IMR-90 (cell line): ENCODE measurements around the gene CPSF7. TPM values are rescaled to one million over a fixed set of nuclear protein-coding genes. Genes with fewer than 3 reads are reported as not detected.

Experiments used
- ATAC-seq: fragments of 200-7000 bp; cut with Tn5 transposase; 2 replicates; pipeline ENCODE4 v1.9.1; 2020; ENCODE audit warnings: low read depth, mild to moderate bottlenecking, moderate library complexity
- BruUV-seq: library from RNA; stranded (reverse); fragments of 400-500 nt; replicated peaks from 2 replicates; lab custom pipeline; 2021; lab: Mats Ljungman, UMichigan
- CTCF ChIA-PET: fragments of 300-600 bp; formaldehyde crosslinking; extraction: SDS; loops from one replicate; lab custom pipeline; 2021; ENCODE audit warnings: antibody characterized with exemption; lab: Yijun Ruan, JAX
- POLR2A ChIA-PET: fragments of 300-600 bp; sonication (Branson Sonifier 250); formaldehyde crosslinking; loops from one replicate; lab custom pipeline; 2022; ENCODE audit warnings: antibody characterized with exemption; ENCODE audit not compliant: unreplicated experiment; lab: Charles Lee
- DNase-seq: peaks from one replicate; pipeline ENCODE4 v3.0.0; 2013
- H2AFZ ChIP-seq: replicated peaks from 2 replicates; pipeline ENCODE3; 2013; ENCODE audit warnings: low read length, mild to moderate bottlenecking; ENCODE audit not compliant: poor library complexity
- H2AK5ac ChIP-seq: 2 replicates; pipeline ENCODE4 v1.6.1; 2013; ENCODE audit warnings: low read depth, low read length, inconsistent platforms
- H2AK9ac ChIP-seq: replicated peaks from 2 replicates; pipeline ENCODE3; 2013; ENCODE audit warnings: mild to moderate bottlenecking, low read depth, low read length, moderate library complexity; ENCODE audit not compliant: poor library complexity
- H2BK120ac ChIP-seq: 2 replicates; pipeline ENCODE4 v1.6.1; 2013; ENCODE audit warnings: low read depth, low read length, inconsistent platforms
- H2BK15ac ChIP-seq: 3 replicates; pipeline ENCODE4 v1.6.1; 2013; ENCODE audit warnings: low read depth, low read length, inconsistent platforms
- H2BK20ac ChIP-seq: 2 replicates; pipeline ENCODE4 v1.6.1; 2013; ENCODE audit warnings: low read depth, mild to moderate bottlenecking, inconsistent platforms, low read length, moderate library complexity
- H2BK5ac ChIP-seq: 2 replicates; pipeline ENCODE4 v1.6.1; 2013; ENCODE audit warnings: mild to moderate bottlenecking, low read depth, low read length, inconsistent platforms; ENCODE audit not compliant: poor library complexity, severe bottlenecking
- H3K14ac ChIP-seq: replicated peaks from 2 replicates; pipeline ENCODE4 v1.6.1; 2013; ENCODE audit warnings: low read depth, low read length, inconsistent platforms
- H3K18ac ChIP-seq: 2 replicates; pipeline ENCODE4 v1.6.1; 2013; ENCODE audit warnings: low read depth, low read length, control low read depth
- H3K23ac ChIP-seq: 2 replicates; pipeline ENCODE4 v1.6.1; 2013; ENCODE audit warnings: low read depth, low read length, inconsistent platforms
- H3K27ac ChIP-seq: 2 replicates; pipeline ENCODE4 v1.5.1; 2013; ENCODE audit warnings: mild to moderate bottlenecking, control low read depth, low read length; ENCODE audit not compliant: insufficient read depth
- H3K27me3 ChIP-seq: 2 replicates; pipeline ENCODE4 v1.6.1; 2013; ENCODE audit warnings: low read length; ENCODE audit not compliant: control insufficient read depth, insufficient read depth
- H3K36me3 ChIP-seq: 2 replicates; pipeline ENCODE4 v1.6.1; 2013; ENCODE audit warnings: low read length, mixed read lengths; ENCODE audit not compliant: control insufficient read depth, insufficient read depth
- H3K4ac ChIP-seq: 2 replicates; pipeline ENCODE4 v1.6.1; 2013; ENCODE audit warnings: low read depth, low read length, inconsistent platforms
- H3K4me1 ChIP-seq: 2 replicates; pipeline ENCODE4 v1.6.1; 2013; ENCODE audit warnings: low read length, mixed read lengths; ENCODE audit not compliant: control insufficient read depth, insufficient read depth
- H3K4me2 ChIP-seq: 2 replicates; pipeline ENCODE4 v1.6.1; 2013; ENCODE audit warnings: low read depth, mild to moderate bottlenecking, control low read depth, low read length, moderate library complexity
- H3K4me3 ChIP-seq: 2 replicates; pipeline ENCODE4 v1.5.1; 2013; ENCODE audit warnings: low read depth, mild to moderate bottlenecking, control low read depth, low read length, moderate library complexity; ENCODE audit not compliant: insufficient read depth
- H3K56ac ChIP-seq: 2 replicates; pipeline ENCODE4 v1.6.1; 2013; ENCODE audit warnings: low read length, inconsistent platforms; ENCODE audit not compliant: insufficient read depth; ENCODE audit errors: extremely low read depth
- H3K79me1 ChIP-seq, 2 experiments: 2 replicates each; pipeline ENCODE4 v1.6.1; 2013; ENCODE audit warnings: low read length in 2 of 2, inconsistent platforms in 1 of 2, low read depth in 1 of 2
- H3K9ac ChIP-seq: 2 replicates; pipeline ENCODE4 v1.6.1; 2013; ENCODE audit warnings: low read depth, low read length, control low read depth
- H3K9me1 ChIP-seq: 2 replicates; pipeline ENCODE4 v1.6.1; 2013; ENCODE audit warnings: low read length, inconsistent platforms; ENCODE audit not compliant: insufficient read depth
- H3K9me3 ChIP-seq: 2 replicates; pipeline ENCODE4 v1.6.1; 2013; ENCODE audit warnings: low read length; ENCODE audit not compliant: control insufficient read depth, insufficient read depth
- H4K20me1 ChIP-seq: 2 replicates; pipeline ENCODE4 v1.6.1; 2013; ENCODE audit warnings: low read length, inconsistent platforms; ENCODE audit not compliant: insufficient read depth
- H4K5ac ChIP-seq: 2 replicates; pipeline ENCODE4 v1.6.1; 2013; ENCODE audit warnings: mild to moderate bottlenecking, low read depth, low read length, control low read depth
- H4K8ac ChIP-seq, 2 experiments: 2 replicates each; pipeline ENCODE4 v1.6.1; 2013; ENCODE audit warnings: low read depth in 2 of 2, low read length in 2 of 2, control low read depth in 1 of 2, inconsistent platforms in 1 of 2
- H4K91ac ChIP-seq: 2 replicates; pipeline ENCODE4 v1.6.1; 2013; ENCODE audit warnings: low read depth, low read length, inconsistent platforms; ENCODE audit not compliant: insufficient read depth
- BHLHE40 ChIP-seq: fragments of 150-350 bp; IDR thresholded peaks from 2 replicates; pipeline ENCODE4 v1.6.1; 2016; ENCODE audit warnings: mild to moderate bottlenecking, low read depth, low read length
- CEBPB ChIP-seq: IDR thresholded peaks from 2 replicates; pipeline ENCODE4 v1.6.1; 2012; ENCODE audit warnings: low read depth, low read length, improper control_type of control experiment
- CHD1 ChIP-seq: IDR thresholded peaks from 2 replicates; pipeline ENCODE4 v1.6.1; 2012; ENCODE audit warnings: low read depth, low read length, improper control_type of control experiment
- FOS ChIP-seq: fragments of 150-350 bp; IDR thresholded peaks from 2 replicates; pipeline ENCODE4 v1.6.1; 2016; ENCODE audit warnings: low read depth, low read length
- MAFK ChIP-seq: IDR thresholded peaks from 2 replicates; pipeline ENCODE4 v1.6.1; 2012; ENCODE audit warnings: low read depth, low read length, improper control_type of control experiment
- MAZ ChIP-seq: IDR thresholded peaks from 2 replicates; pipeline ENCODE4 v1.6.1; 2012; ENCODE audit warnings: low read depth, mild to moderate bottlenecking, low read length, improper control_type of control experiment, moderate library complexity, borderline replicate concordance
- MXI1 ChIP-seq: IDR thresholded peaks from 2 replicates; pipeline ENCODE4 v1.6.1; 2012; ENCODE audit warnings: low read depth, mild to moderate bottlenecking, low read length, moderate library complexity, borderline replicate concordance
- NFE2L2 ChIP-seq: fragments of 150-350 bp; IDR thresholded peaks from 2 replicates; pipeline ENCODE4 v1.6.1; 2016; ENCODE audit warnings: low read depth, mild to moderate bottlenecking, low read length
- RAD21 ChIP-seq: IDR thresholded peaks from 2 replicates; pipeline ENCODE4 v1.6.1; 2012; ENCODE audit warnings: low read length, improper control_type of control experiment
- RCOR1 ChIP-seq: IDR thresholded peaks from 2 replicates; pipeline ENCODE4 v1.6.1; 2012; ENCODE audit warnings: mild to moderate bottlenecking, low read length, improper control_type of control experiment; ENCODE audit not compliant: insufficient replicate concordance
- RFX5 ChIP-seq: IDR thresholded peaks from 2 replicates; pipeline ENCODE4 v1.8.0; 2012; ENCODE audit warnings: low read depth, mild to moderate bottlenecking, low read length, moderate library complexity
- SMC3 ChIP-seq: fragments of 150-350 bp; IDR thresholded peaks from 2 replicates; pipeline ENCODE4 v1.6.1; 2016; ENCODE audit warnings: low read depth, mild to moderate bottlenecking, antibody characterized with exemption, low read length, moderate library complexity
- WGBS, 2 experiments: methylation state at CpG; one replicate each; pipeline versions ENCODE4 v1.1.5 to v1.1.7; 2013; ENCODE audit warnings: missing lambda C conversion rate in 2 of 2; ENCODE audit not compliant: insufficient read length in 1 of 2; ENCODE audit errors: extremely low coverage in 2 of 2; 5-methylcytosine and 5-hydroxymethylcytosine counted together
- dilution Hi-C: fragments of 300-500 bp; cut with HindIII; formaldehyde crosslinking; loops from one replicate; pipeline ENCODE4 v1.14.3; 2018; ENCODE audit warnings: low sequenced_read_pairs; ENCODE audit not compliant: unreplicated experiment
- in situ Hi-C: fragments of 300-500 bp; cut with MboI; formaldehyde crosslinking; loops from 3 replicates; pipeline ENCODE4 v1.14.3; 2019; ENCODE audit warnings: low sequenced_read_pairs, inconsistent platforms, mixed read lengths
- intact Hi-C: fragments of 100-400 bp; cut with micrococcal nuclease; formaldehyde crosslinking; loops from 2 replicates; pipeline ENCODE4 v1.10.0; 2022
- polyA plus RNA-seq, 3 experiments: library from polyadenylated mRNA; depleted of rRNA; stranded (reverse); fragments of >200 nt; gene quantifications; 2 replicates each; pipeline ENCODE4 v1.2.3, GENCODE V29; 2012; ENCODE audit warnings: low replicate concordance in 1 of 3
- total RNA-seq: library from RNA; depleted of rRNA; stranded (reverse); fragments of >200 nt; gene quantifications from 2 replicates; pipeline ENCODE4 v1.2.3, GENCODE V29; 2012
- TF ChIP-seq, protein P1 (sequence below): fragments of 150-350 bp; IDR thresholded peaks from 2 replicates; pipeline ENCODE4 v1.6.1; 2016; ENCODE audit warnings: low read depth, mild to moderate bottlenecking, low read length, moderate library complexity, borderline replicate concordance
- TF ChIP-seq, protein P2 (sequence below): conservative IDR thresholded peaks from 2 replicates; pipeline ENCODE4 v1.5.1; 2012; ENCODE audit warnings: mild to moderate bottlenecking, low read depth, low read length, improper control_type of control experiment
- TF ChIP-seq, protein P3 (sequence below): fragments of 150-350 bp; IDR thresholded peaks from 2 replicates; pipeline ENCODE4 v1.6.1; 2017; ENCODE audit warnings: mild to moderate bottlenecking, antibody characterized with exemption, low read length, low read depth

CPSF7 gene
- total and polyA plus RNA-seq, 2 of the 4 experiments (the other 2 are of a cell fraction), result 9.5 to 55.2 TPM

DNA sequence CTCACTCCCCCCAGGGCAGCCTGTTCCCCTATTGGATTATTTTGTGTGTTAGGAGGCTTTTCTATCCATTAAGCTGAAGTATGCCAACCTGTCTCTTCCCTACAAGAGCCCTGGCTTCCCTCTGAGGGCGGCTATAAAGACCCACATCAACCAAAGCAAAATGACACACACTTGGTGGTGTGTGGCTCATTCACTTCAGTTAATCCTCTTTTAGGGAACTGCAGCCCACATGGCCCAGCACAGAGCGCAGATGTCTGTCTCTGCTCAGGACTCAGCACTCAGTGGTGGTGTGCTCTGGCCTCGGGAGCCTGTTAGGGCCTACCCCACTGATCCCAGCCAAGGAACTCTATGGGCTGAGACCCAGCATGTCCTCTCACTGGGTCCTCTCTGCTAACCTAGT lies 46.6 kb upstream of the CPSF7 start:
- no peak overlapping the region for H3K56ac ChIP-seq
- H3K9me3 ChIP-seq, result peaks cover 2% of the 10 kb centered on the region; the same call in 1 of the 2 replicates
- no TSS peak for BruUV-seq
- H3K4ac ChIP-seq, result no peak overlapping the region
- H2BK5ac ChIP-seq, result no peak overlapping the region
- H3K36me3 ChIP-seq, result peaks cover 6% of the 10 kb centered on the region
- H3K14ac ChIP-seq, result no peak overlapping the region
- no peak overlapping the region for H3K9ac ChIP-seq
- no peak overlapping the region for H3K18ac ChIP-seq
- ChIA-PET CTCF (interaction anchor here (2.1 to 4.1 kb wide), 2 partner anchors 30 to 41 kb away, joined by 8 to 26 read pairs; no protein-coding TSS in a partner anchor), POLR2A (no interaction called here)
- no peak overlapping the region for H2AK5ac ChIP-seq
- H2BK20ac ChIP-seq, result no peak overlapping the region
- ATAC-seq, result no peak
- H3K27ac ChIP-seq, result no peak overlapping the region
- no peaks in the 10 kb centered on the region for H4K20me1 ChIP-seq
- DNase-seq, result no peak
- no peak overlapping the region for H4K8ac ChIP-seq
- no peak overlapping the region for H2AFZ ChIP-seq
- H3K4me3 ChIP-seq, result no peak overlapping the region
- in situ Hi-C loops (loop anchor here (5.0 kb wide), 2 partner anchors 41 to 161 kb away; no protein-coding TSS in a partner anchor), dilution Hi-C loops (no loop called here), intact Hi-C loops (loop anchor here (2.0 kb wide), 1 partner anchor 104 kb away; the partner anchor contains the start of gene SYT7)
- H4K5ac ChIP-seq, result no peak overlapping the region
- H3K4me2 ChIP-seq, result no peak overlapping the region
- H3K4me1 ChIP-seq, result no peaks in the 10 kb centered on the region
- TF ChIP-seq MAZ (no peak), BHLHE40 (no peak), NFE2L2 (no peak), RAD21 (no peak), SMC3 (no peak), RFX5 (no peak), MXI1 (no peak), CHD1 (no peak), MAFK (no peak), CEBPB (no peak), FOS (no peak), RCOR1 (no peak)
- TF ChIP-seq, protein P1, sequence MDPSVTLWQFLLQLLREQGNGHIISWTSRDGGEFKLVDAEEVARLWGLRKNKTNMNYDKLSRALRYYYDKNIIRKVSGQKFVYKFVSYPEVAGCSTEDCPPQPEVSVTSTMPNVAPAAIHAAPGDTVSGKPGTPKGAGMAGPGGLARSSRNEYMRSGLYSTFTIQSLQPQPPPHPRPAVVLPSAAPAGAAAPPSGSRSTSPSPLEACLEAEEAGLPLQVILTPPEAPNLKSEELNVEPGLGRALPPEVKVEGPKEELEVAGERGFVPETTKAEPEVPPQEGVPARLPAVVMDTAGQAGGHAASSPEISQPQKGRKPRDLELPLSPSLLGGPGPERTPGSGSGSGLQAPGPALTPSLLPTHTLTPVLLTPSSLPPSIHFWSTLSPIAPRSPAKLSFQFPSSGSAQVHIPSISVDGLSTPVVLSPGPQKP, result no peak
- TF ChIP-seq, protein P2, sequence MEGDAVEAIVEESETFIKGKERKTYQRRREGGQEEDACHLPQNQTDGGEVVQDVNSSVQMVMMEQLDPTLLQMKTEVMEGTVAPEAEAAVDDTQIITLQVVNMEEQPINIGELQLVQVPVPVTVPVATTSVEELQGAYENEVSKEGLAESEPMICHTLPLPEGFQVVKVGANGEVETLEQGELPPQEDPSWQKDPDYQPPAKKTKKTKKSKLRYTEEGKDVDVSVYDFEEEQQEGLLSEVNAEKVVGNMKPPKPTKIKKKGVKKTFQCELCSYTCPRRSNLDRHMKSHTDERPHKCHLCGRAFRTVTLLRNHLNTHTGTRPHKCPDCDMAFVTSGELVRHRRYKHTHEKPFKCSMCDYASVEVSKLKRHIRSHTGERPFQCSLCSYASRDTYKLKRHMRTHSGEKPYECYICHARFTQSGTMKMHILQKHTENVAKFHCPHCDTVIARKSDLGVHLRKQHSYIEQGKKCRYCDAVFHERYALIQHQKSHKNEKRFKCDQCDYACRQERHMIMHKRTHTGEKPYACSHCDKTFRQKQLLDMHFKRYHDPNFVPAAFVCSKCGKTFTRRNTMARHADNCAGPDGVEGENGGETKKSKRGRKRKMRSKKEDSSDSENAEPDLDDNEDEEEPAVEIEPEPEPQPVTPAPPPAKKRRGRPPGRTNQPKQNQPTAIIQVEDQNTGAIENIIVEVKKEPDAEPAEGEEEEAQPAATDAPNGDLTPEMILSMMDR, result no peak
- TF ChIP-seq, protein P3, sequence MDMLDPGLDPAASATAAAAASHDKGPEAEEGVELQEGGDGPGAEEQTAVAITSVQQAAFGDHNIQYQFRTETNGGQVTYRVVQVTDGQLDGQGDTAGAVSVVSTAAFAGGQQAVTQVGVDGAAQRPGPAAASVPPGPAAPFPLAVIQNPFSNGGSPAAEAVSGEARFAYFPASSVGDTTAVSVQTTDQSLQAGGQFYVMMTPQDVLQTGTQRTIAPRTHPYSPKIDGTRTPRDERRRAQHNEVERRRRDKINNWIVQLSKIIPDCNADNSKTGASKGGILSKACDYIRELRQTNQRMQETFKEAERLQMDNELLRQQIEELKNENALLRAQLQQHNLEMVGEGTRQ, result no peak
- no peak overlapping the region for H2AK9ac ChIP-seq
- H4K91ac ChIP-seq, result no peak overlapping the region
- H2BK120ac ChIP-seq, result no peak overlapping the region
- H3K27me3 ChIP-seq, result peaks cover 7% of the 10 kb centered on the region; the same call in 1 of the 2 replicates
- H2BK15ac ChIP-seq, result no peak overlapping the region
- no peaks in the 10 kb centered on the region for H3K79me1 ChIP-seq
- WGBS, 2 experiments, result no CpG with 5 or more reads among the region's 3 CpGs
- no peaks in the 10 kb centered on the region for H3K9me1 ChIP-seq
- H3K23ac ChIP-seq, result no peak overlapping the region
